GM13977 (cell line): ENCODE data around the gene GPBP1.

Experiments used
- DNase-seq: peaks from one replicate; pipeline ENCODE4 v3.0.0; 2012; ENCODE audit warnings: low spot score
- in situ Hi-C: fragments of 300-500 bp; cut with MboI; formaldehyde crosslinking; loops from one replicate; pipeline ENCODE4 v1.12.0; 2022; ENCODE audit warnings: low sequenced_read_pairs, low pct_unique_long_range_greater_than_20kb, mixed read lengths, inconsistent platforms; ENCODE audit not compliant: unreplicated experiment
- TF ChIP-seq, protein P1 (sequence below): IDR thresholded peaks from 2 replicates; pipeline ENCODE4 v1.5.1; 2012; ENCODE audit warnings: mild to moderate bottlenecking, control low read depth; ENCODE audit not compliant: insufficient read depth; ENCODE audit errors: extremely low read depth, missing control alignments

The GPBP1 gene

DNA sequence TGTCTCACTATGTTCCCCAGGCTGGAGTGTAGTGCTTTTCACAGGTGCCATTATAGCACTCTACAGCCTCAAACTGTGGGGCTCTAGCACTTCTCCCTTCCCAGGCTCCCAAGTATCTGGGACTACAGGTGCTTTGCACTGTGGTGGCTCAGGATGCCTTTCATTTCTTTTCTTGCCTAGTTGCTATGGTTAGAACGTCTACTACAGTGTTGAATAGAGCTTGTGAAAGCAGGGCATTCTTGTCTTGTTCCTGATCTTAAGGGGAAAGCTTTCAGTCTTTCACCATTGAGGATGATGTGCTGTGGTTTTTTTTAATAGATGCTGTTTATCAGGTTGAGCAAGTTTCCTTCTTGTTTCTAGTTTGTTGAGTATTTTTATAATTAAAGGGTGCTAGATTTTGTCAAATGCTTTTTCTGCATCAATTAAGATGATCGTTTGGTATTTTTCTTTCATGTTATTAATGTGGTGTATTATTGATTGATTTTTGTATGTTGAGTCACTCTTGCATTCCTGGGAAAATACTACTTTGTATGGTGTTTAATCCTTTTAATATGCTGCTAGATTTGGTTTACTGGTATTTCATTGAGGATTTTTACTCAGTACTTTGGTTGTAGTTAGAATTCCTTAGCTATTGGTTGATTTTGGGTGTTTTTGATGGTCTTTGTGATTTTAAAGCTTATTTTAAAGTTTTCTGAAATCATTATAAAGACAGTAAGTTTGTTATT lies 35.6 kb downstream of the GPBP1 start:
- TF ChIP-seq, protein P1, sequence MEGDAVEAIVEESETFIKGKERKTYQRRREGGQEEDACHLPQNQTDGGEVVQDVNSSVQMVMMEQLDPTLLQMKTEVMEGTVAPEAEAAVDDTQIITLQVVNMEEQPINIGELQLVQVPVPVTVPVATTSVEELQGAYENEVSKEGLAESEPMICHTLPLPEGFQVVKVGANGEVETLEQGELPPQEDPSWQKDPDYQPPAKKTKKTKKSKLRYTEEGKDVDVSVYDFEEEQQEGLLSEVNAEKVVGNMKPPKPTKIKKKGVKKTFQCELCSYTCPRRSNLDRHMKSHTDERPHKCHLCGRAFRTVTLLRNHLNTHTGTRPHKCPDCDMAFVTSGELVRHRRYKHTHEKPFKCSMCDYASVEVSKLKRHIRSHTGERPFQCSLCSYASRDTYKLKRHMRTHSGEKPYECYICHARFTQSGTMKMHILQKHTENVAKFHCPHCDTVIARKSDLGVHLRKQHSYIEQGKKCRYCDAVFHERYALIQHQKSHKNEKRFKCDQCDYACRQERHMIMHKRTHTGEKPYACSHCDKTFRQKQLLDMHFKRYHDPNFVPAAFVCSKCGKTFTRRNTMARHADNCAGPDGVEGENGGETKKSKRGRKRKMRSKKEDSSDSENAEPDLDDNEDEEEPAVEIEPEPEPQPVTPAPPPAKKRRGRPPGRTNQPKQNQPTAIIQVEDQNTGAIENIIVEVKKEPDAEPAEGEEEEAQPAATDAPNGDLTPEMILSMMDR: no peak
- no peak for DNase-seq
- in situ Hi-C loops: loop anchor here (25.0 kb wide), 1 partner anchor 297 kb away; the partner anchor contains the start of gene SETD9

GRCh38 chr5:57210633-57211032 lies 36.8 kb downstream of the GPBP1 start:
- no peak for DNase-seq
- TF ChIP-seq, protein P1: no peak
- in situ Hi-C loops: loop anchor here (25.0 kb wide), 1 partner anchor 298 kb away; the partner anchor contains the start of gene SETD9

- no peak for DNase-seq
- in situ Hi-C loops: loop anchor here (25.0 kb wide), 1 partner anchor 299 kb away; the partner anchor contains the start of gene SETD9
- TF ChIP-seq, protein P1: no peak
Observed at GRCh38 chr5:57211039-57211438, 37.2 kb downstream of the GPBP1 start.

- TF ChIP-seq, protein P1: no peak
- in situ Hi-C loops: loop anchor here (25.0 kb wide), 1 partner anchor 303 kb away; the partner anchor contains the start of gene SETD9
- DNase-seq: no peak
Observed at GRCh38 chr5:57215629-57216195, 41.9 kb downstream of the GPBP1 start.

GRCh38 chr5:57216714-57217113 lies 42.9 kb downstream of the GPBP1 start:
- TF ChIP-seq, protein P1: no peak
- DNase-seq: no peak
- in situ Hi-C loops: loop anchor here (25.0 kb wide), 1 partner anchor 304 kb away; the partner anchor contains the start of gene SETD9

DNA sequence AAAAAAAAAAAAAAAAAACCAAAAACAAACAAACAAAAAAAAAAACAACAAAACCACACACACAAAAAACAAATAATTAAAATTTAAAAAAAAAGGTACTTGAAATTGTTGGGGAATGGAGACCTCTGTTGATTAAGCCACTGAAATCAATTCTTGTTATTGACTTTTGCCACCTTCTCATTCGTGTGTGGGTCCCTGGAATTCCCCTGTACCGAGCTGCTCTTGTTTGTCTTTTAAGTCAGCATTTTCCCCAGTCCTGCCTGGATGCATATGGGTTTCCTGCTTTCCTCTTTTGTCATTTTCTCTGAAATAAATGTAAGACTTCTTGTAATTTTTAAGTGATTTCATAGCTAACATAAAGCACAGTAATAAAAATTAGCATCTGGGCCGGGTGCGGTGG lies 45.5 kb downstream of the GPBP1 start:
- TF ChIP-seq, protein P1: no peak
- DNase-seq: peak; percentile 19
- in situ Hi-C loops: loop anchor here (25.0 kb wide), 1 partner anchor 307 kb away; the partner anchor contains the start of gene SETD9
